ENCODE results near the gene TENM4. TPM values are rescaled to one million over a fixed set of nuclear protein-coding genes. Genes with fewer than 3 reads are reported as not detected.

Gene TENM4
- total RNA-seq, 2 experiments from 2014 or later: not detected

- CTCF ChIA-PET: no interaction called here
- Mint-ChIP-seq H3K27me3 (peaks cover 4% of the 10 kb centered on the region), H3K4me1 (ENCODE audit: low read depth) (no peaks in the 10 kb centered on the region), H3K36me3 (ENCODE audit: low read depth) (no peaks in the 10 kb centered on the region), H3K4me3 (no peak overlapping the region), H3K27ac (no peak overlapping the region), H3K9me3 (no peaks in the 10 kb centered on the region)
- DNase-seq (no peak), ATAC-seq (no peak)
- intact Hi-C loops (cut with micrococcal nuclease): no loop called here
- POLR2A ChIA-PET: no interaction called here
- TF ChIP-seq, protein P1, sequence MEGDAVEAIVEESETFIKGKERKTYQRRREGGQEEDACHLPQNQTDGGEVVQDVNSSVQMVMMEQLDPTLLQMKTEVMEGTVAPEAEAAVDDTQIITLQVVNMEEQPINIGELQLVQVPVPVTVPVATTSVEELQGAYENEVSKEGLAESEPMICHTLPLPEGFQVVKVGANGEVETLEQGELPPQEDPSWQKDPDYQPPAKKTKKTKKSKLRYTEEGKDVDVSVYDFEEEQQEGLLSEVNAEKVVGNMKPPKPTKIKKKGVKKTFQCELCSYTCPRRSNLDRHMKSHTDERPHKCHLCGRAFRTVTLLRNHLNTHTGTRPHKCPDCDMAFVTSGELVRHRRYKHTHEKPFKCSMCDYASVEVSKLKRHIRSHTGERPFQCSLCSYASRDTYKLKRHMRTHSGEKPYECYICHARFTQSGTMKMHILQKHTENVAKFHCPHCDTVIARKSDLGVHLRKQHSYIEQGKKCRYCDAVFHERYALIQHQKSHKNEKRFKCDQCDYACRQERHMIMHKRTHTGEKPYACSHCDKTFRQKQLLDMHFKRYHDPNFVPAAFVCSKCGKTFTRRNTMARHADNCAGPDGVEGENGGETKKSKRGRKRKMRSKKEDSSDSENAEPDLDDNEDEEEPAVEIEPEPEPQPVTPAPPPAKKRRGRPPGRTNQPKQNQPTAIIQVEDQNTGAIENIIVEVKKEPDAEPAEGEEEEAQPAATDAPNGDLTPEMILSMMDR (IDR thresholded peaks at IDR 0.05): no peak
Observed at GRCh38 chr11:79336797-79337517, 103.9 kb downstream of the TENM4 start.

GRCh38 chr11:79335681-79336080 is 105.1 kb downstream of the TENM4 start:
- H3K36me3 Mint-ChIP-seq (ENCODE audit: low read depth): no peaks in the 10 kb centered on the region
- intact Hi-C loops (cut with micrococcal nuclease): no loop called here
- no peaks in the 10 kb centered on the region for H3K9me3 Mint-ChIP-seq
- ATAC-seq: no peak
- ChIA-PET CTCF (no interaction called here), POLR2A (no interaction called here)
- no peak overlapping the region for H3K4me3 Mint-ChIP-seq
- peaks cover 4% of the 10 kb centered on the region for H3K27me3 Mint-ChIP-seq
- H3K27ac Mint-ChIP-seq: no peak overlapping the region
- DNase-seq: no peak
- TF ChIP-seq, protein P1 (IDR thresholded peaks at IDR 0.05): no peak
- no peaks in the 10 kb centered on the region for H3K4me1 Mint-ChIP-seq (ENCODE audit: low read depth)

GRCh38 chr11:79333355-79333754 is 107.5 kb downstream of the TENM4 start:
- Mint-ChIP-seq H3K9me3 (no peaks in the 10 kb centered on the region), H3K4me3 (no peak overlapping the region), H3K4me1 (ENCODE audit: low read depth) (no peaks in the 10 kb centered on the region), H3K27ac (no peak overlapping the region), H3K36me3 (ENCODE audit: low read depth) (no peaks in the 10 kb centered on the region), H3K27me3 (peaks cover 4% of the 10 kb centered on the region)
- TF ChIP-seq, protein P1 (IDR thresholded peaks at IDR 0.05): no peak
- ATAC-seq (no peak), DNase-seq (no peak)
- ChIA-PET POLR2A (no interaction called here), CTCF (no interaction called here)
- intact Hi-C loops (cut with micrococcal nuclease): no loop called here

GRCh38 chr11:79332017-79332416 is 108.8 kb downstream of the TENM4 start:
- TF ChIP-seq, protein P1 (IDR thresholded peaks at IDR 0.05): no peak
- no peaks in the 10 kb centered on the region for H3K27me3 Mint-ChIP-seq
- no peak overlapping the region for H3K27ac Mint-ChIP-seq
- H3K4me3 Mint-ChIP-seq: no peak overlapping the region
- no peaks in the 10 kb centered on the region for H3K36me3 Mint-ChIP-seq (ENCODE audit: low read depth)
- no peaks in the 10 kb centered on the region for H3K4me1 Mint-ChIP-seq (ENCODE audit: low read depth)
- POLR2A ChIA-PET: no interaction called here
- DNase-seq (no peak), ATAC-seq (no peak)
- no peaks in the 10 kb centered on the region for H3K9me3 Mint-ChIP-seq
- intact Hi-C loops (cut with micrococcal nuclease): no loop called here
- CTCF ChIA-PET: no interaction called here

DNA sequence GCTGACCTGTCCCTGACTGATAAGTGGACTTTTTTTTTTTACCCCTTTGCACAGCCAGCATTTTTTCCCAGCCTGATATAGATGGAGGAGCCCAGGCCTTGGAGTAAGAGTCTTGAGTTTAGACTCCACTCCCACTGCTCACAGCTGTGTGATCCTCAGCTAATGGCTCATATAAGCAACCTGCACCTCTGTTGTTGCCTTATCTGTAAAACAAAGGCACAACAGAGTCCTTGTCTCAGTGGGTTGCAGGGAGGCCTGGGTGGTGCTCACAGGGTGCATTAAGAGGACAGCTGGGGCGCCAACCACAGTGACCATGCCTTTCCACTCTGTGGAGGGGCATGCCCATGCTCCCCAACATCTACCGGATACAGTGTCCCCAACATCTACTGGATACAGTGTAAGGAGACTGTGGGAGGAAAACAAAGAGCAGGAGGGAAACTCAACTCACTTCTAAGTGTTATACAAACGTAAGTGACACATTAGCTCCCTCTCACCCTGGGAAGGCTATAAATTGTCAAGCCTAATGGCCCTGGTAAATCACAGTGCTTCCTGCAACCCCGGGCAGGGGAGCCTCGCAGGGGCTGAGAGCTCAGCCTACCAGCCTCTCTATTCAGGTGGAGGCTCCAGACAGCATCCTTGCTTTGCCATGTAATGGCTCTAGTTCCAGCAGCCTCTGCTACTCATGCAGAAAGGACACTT is 109.5 kb downstream of the TENM4 start:
- DNase-seq: no peak
- Mint-ChIP-seq H3K27ac (no peak overlapping the region), H3K4me3 (no peak overlapping the region), H3K27me3 (no peaks in the 10 kb centered on the region), H3K4me1 (ENCODE audit: low read depth) (no peaks in the 10 kb centered on the region), H3K9me3 (no peaks in the 10 kb centered on the region), H3K36me3 (ENCODE audit: low read depth) (no peaks in the 10 kb centered on the region)
- TF ChIP-seq, protein P1 (IDR thresholded peaks at IDR 0.05): no peak
- intact Hi-C loops (cut with micrococcal nuclease): no loop called here
- ATAC-seq: no peak
- POLR2A ChIA-PET: no interaction called here
- CTCF ChIA-PET: no interaction called here

Data from activated CD8-positive, alpha-beta T cell treated with anti-CD3 and anti-CD28 coated beads for 36 hours (primary cell).